ENCODE results near the gene GTF3C6.
"Not testable (repeated sequence)": the region's sequence is repeated elsewhere in the genome, so short reads cannot be mapped to it uniquely, and the experiment has no call there.

The GTF3C6 gene, protein sequence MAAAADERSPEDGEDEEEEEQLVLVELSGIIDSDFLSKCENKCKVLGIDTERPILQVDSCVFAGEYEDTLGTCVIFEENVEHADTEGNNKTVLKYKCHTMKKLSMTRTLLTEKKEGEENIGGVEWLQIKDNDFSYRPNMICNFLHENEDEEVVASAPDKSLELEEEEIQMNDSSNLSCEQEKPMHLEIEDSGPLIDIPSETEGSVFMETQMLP

DNA sequence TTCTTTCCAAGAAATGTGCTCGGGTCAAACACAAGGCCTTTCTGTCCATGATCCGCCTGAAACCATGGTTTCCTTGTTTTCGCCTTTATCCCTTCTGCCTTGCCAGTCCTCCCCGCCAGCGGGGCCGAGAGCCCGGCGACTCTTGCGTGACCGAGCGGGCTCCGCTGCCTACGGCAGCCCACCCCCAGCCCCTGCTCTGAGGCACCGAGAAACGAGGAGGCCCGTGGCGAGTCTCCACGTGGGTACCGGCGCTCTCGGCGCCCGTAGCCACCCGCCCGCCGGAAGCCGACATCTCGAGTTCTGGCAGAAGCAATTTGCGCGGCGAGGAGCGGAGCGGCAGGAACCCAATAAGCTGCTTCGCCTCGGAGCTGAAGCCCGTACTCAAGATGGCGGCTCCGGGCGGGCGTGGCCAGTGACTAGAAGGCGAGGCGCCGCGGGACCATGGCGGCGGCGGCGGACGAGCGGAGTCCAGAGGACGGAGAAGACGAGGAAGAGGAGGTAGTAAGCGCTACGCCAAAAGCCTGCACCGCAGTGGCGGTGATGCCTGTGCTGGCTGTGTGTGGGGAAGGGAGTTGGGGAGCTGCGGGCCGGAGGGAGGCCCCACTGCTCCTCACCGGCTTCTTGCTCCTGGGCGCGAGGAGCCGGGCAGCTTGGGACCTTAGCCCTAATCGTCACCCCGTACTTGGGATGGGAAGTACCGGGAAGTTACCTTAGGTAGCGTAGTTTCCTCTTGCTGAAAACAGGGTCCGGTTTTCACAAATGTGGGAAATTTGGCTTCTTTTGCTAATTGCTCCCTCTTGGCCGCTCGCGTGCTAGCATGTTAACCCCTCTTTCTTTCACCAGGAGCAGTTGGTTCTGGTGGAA, at the start of gene GTF3C6:
Gene GTF3C6, plus strand, starts transcription at position 378 of the 864 bp plus-strand sequence. Its CDS starts 64 bp downstream, at position 442.
- in situ Hi-C loops (cut with HindIII; ENCODE audit: low sequenced_read_pairs) = loop anchor here (5.0 to 10.0 kb wide), 2 partner anchors 81 to 424 kb away; no protein-coding TSS in a partner anchor

DNA sequence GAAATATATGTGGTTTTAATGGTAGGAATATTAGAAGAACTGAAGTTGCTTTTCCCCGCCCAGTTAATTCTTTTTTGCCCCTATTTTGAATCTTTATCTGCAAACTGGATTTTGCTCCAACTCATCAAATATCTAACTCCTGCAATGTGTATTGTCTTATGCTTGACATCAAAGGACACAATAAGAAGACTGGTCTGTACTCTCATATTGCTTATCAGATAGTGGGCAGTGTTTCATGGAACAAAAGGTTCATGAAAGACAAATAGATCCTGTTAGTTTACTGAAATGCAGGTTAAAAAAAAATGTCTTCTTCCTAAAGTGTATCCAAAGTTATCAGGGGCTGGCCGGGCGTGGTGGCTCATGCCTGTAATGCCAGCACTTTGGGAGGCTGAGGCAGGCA, 27.7 kb upstream of the GTF3C6 start:
- in situ Hi-C loops (cut with HindIII; ENCODE audit: low sequenced_read_pairs) = no loop called here

DNA sequence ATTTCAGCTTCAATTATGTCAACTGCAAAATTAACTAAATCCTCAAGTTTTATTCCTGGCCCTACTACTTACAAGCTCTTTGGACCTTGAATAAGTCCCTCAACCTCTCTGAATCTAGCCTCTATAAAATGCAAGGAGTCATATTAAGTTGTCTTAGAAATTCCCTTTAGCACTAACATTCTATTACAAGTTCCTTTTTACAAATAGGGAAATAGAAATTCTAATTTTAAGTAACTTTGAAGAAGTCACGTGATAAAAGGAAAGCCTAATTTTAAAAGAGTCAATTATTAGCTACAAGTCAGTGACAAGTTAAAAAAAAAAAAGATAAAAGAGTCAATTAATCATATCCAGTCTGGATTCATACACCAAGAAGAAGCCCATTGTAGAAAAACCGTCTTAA, 24.6 kb upstream of the GTF3C6 start:
- in situ Hi-C loops (cut with HindIII; ENCODE audit: low sequenced_read_pairs) = no loop called here

DNA sequence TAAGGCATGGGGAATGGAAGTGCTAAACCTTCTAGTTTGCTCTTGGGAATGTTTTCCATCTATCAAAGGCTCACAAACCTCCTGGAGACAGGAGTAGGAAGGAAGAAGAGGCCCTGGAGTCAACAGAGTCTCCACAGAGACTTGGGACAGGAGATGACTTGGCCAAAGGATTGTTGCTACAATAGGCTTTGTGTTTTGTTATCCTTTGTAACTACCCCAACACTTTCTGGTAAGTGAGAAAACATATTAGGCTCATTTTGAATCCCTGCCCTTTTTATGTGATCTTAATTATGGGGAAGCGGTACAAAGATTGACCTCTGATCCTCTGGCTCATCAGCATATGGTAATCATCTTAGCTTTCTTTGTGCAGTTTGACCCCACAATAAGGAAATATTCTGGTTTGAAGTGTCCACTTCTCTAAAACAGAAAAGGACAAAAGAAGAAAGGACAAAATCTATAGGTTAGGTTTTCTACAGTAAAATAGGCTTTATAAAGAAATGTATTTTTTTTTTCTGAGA, 24.1 kb upstream of the GTF3C6 start:
- in situ Hi-C loops (cut with HindIII; ENCODE audit: low sequenced_read_pairs) = no loop called here

DNA sequence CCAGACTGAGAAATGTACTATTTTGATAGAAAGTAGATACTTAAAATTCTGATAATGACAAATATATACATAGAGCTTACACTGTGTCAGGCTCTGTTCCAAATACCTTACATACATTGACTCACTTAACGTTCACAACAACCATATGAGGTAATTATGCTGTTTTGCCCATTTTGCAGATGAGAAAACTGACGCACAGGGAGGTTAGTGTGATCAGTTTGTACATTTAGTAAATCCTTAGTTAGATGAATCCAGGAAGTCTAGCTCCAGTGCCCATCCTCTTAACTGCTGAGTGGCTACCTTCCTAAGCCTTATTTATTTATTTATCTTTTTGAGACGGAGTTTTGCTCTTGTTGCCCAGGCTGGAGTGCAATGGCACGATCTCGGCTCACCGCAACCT, 23.3 kb upstream of the GTF3C6 start:
- in situ Hi-C loops (cut with HindIII; ENCODE audit: low sequenced_read_pairs) = no loop called here

DNA sequence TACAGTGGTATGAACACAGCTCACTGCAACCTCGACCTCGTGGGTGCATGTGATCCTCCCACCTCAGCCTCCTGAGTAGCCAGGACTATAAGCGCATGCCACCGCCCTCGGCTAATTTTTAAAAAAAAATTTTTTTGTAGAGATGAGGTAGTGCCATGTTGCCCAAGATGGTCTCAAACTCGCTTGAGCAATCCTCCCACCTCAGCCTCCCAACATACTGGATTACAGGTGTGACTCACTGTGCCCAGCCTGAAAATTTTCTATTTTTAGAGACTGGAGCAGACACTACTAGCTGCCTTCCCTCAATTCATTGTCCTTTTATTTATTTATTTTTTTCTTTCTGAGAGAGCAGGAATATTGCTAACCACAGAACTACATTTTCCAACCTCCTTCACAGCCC, 20.3 kb upstream of the GTF3C6 start:
- in situ Hi-C loops (cut with HindIII; ENCODE audit: low sequenced_read_pairs) = no loop called here

DNA sequence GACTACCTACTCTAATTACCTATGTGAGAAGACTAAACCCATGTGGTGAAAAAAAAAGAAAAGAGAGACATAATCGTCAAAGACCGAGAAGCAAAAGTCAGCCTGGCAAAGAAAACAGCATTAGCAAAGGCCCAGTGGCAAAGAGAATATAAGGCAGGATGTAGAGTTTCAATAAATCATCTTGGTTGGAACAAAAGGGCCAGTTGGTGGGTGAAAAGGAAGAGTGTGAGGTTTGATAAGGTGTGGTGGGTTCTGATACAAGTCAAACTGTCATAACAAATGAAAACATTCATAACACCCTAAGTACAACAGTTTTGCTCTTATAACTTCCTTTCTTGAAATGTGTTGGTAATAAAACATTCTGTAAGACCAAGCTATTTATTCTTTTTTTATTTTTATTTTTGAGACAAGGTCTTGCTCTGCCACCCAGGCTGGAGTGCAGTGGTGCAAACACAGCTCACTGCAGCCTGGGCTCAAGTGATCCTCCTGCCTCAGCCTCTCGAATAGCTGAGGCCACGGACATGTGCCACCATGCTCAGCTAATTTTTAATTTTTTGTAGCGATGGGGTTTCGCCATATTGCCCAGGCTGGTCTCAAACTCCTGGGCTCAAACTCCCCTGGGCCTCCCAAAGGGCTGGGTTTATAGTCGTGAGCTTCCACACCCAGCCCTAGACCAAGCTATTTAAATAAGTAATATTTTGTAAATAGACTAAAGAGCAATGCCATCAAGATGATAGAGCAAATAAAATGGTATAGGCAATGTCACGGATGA, 18.9 kb upstream of the GTF3C6 start:
- in situ Hi-C loops (cut with HindIII; ENCODE audit: low sequenced_read_pairs) = no loop called here

DNA sequence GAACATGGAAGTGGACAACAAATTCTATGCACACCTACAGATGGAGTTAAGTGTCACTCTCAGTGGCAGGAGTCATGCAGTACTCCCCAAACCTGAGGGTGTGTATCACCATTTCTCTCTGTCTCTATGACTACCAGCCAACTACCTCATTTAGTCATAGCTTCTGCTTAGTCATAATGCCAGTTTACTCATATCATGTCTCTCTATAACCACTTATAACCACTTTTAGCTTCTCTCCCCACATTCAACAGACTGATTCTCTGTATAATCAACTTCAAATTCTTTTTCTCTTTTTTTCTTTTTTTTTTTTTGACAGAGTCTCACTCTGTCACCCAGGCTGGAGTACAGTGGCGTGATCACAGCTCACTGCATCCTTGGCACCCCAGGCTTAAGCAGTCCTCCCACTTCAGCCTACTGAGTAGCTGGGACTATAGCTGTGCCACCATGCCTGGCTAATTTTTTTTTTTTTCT, 13.8 kb upstream of the GTF3C6 start:
- in situ Hi-C loops (cut with HindIII; ENCODE audit: low sequenced_read_pairs) = no loop called here

DNA sequence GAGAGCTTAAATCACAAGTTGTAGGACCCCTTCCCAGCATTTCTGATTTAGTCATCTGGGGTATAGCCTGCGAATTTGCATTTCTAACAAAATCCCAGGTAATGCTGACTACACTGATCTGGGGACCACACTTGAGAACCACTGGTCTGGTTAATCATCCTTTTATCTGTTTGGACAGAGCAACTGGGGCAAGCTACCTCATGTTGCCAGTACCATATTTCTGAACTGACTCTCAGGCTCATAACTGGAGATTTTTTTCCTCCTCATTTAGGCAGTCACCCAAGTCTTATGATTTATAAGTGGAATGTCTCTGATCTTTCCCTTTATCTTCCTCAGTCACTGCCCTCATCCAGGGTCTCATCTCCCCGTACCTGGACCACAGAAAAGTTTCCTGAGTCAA, 12.0 kb upstream of the GTF3C6 start:
- in situ Hi-C loops (cut with HindIII; ENCODE audit: low sequenced_read_pairs) = no loop called here

DNA sequence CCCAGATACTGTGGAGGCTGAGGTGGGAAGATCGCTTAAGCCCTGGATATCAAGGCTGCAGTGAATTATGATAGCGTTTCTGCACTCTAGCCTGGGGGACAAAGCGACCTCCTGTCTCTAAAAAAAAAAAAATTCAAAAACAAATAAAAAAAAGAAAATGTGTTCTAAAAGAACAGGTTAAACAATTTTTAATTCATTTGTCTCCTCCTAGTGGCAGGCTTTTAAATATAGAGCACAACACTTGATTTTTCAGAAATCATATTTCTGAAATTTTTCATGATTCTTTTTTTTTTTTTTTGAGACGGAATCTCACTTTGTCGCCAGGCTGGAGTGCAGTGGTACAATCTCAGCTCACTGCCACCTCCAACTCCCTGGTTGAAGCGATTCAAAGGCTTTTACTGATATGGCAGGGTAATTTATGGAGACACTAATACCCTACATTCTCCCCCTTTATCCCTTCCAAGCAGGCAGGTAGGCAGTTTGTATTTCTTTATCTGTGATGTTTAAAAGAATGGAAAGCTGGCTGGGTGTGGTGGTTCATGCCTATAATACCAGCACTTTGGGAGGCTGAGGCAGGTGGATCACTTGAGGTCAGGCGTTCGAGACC, 8.7 kb upstream of the GTF3C6 start:
- in situ Hi-C loops (cut with HindIII; ENCODE audit: low sequenced_read_pairs) = loop anchor here (5.0 to 10.0 kb wide), 2 partner anchors 38 to 415 kb away; no protein-coding TSS in a partner anchor

DNA sequence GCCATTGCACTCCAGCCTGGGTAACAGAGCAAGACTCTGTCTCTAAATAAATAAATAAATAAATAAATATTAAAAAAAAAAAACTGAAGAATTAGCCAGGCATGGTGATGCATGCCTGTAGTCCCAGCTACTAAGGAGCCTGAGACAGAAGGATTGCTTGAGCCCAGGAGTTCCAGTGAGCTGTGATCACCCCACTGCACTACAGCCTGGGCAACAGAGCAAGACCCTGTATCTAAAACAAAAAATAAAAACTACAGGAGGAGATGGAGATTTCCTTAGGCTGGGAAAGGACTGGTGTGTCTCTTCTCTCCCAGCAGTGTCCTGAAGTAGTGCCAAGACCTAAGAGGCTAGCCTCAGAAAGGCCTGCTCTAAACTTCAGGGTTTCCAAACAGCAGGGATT, 8.1 kb upstream of the GTF3C6 start:
- in situ Hi-C loops (cut with HindIII; ENCODE audit: low sequenced_read_pairs) = loop anchor here (5.0 to 10.0 kb wide), 2 partner anchors 37 to 416 kb away; no protein-coding TSS in a partner anchor

DNA sequence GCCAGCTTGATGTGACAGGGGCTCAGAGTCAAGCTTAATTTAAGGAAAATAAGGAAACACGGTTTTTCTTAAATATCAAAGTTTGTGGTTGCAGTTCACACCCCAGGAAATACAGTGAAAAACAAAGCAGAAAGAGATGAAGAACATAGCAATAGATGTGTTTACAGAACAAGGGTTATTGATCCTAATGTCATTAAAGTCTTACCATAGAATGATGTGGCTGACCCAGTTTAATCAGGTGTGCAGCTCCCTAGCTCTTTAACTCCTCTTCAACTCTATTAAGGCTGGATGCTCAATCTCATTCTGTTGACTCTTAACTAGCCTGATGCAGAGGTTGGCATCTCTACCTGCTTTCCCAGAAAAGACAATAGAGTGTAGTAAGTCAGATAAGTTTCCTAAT, 7.5 kb upstream of the GTF3C6 start:
- in situ Hi-C loops (cut with HindIII; ENCODE audit: low sequenced_read_pairs) = loop anchor here (5.0 to 10.0 kb wide), 2 partner anchors 36 to 416 kb away; no protein-coding TSS in a partner anchor

DNA sequence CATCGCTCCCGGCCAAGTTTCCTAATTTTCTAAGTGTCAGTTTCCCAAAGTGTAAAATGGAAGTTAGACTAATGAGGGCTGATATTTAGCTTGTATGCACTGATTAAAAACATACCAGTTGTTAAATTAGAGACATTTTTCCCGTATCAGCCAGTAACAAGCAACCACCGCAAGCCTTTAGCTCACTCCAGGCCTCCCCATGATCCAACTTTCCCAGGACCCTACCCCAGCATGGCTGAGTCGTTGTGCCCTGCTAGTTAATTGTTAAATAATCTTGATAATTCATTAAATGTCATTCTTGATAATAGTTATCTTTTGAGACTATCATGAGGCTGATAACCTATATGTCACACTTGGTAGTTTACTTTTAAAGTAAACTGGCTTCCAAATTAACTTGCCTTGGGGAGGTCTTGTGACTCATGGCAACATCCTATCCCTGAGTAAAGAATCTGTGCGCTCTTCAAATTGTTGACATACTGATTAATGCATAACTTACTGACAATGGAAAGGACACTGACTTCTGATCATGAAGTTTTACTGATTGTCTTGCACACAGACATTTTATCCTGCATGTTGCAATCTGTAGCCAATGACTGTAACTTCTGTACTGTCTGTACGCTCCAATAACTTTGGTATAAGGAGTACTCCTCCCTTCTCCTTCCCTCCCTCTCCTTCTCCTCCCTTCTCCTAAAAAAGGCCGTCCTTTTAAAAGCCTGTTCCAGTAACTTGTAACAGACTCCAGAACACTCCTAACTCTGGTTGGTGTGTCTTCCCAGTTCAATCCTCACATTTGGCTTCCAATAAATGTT, 6.3 kb upstream of the GTF3C6 start:
- in situ Hi-C loops (cut with HindIII; ENCODE audit: low sequenced_read_pairs) = loop anchor here (5.0 to 10.0 kb wide), 2 partner anchors 35 to 417 kb away; no protein-coding TSS in a partner anchor

DNA sequence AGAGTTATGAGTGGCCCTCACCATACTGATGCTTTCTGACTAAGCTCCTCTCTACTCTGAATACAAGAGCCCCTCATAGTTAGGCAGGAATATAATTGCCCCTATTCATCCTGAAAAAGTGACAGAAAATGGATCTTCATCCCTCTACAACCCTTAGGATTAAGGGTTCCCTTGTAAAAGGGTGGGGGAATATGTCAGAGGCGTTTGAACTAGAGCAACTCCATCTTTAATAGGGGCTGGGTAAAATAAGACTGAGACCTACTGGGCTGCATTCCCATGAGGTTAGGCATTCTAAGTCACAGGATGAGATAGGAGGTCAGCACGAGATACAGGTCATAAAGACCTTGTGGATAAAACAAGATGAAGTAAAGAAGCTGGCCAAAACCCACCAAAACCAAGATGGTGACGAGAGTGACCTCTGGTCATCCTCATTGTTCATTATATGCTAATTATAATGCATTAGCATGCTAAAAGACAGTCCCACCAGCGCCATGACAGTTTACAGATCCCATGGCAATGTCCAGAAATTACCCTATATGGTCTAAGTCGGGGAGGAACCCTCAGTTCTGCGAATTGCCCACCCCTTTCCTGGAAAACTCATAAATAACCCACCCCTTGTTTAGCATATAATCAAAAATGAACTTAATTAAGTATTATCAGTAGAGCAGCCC, 4.7 kb upstream of the GTF3C6 start:
- in situ Hi-C loops (cut with HindIII; ENCODE audit: low sequenced_read_pairs) = loop anchor here (5.0 to 10.0 kb wide), 2 partner anchors 34 to 419 kb away; no protein-coding TSS in a partner anchor

DNA sequence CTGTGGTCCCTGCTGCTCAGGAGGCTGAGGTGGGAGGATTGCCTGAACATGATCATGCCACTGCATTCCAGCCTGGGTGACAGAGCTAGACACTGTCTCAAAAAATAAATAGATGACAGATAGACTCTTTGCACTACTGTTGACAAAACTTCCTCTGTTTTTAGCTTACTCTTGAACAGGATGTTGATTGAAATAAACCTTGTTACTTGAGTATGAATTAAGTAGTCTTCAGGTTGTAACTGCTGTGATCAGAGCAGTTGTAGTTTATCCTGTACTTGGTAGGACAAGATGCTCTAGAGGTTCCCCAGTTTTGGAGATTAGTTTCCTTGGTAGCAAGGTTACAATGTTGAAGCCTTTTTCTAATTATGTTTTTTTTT, 1.5 kb downstream of the GTF3C6 start:
- in situ Hi-C loops (cut with HindIII; ENCODE audit: low sequenced_read_pairs) = no loop called here

DNA sequence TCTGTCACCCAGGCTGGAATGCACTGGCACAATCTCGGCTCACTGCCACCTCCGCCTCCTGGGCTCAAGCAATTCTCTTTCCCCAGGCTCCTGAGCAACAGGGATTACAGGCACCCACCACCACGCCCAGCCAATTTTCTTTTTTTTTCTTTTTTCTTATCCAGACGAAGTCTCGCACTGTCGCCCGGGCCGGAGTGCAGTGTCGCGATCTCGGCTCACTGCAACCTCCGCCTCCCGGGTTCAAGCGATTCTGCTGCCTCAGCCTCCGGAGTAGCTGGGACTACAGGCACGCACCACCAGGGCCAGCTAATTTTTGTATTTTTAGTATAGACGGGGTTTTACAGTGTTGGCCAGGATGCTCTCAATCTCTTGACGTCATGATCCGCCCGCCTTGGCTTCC, 4.1 kb downstream of the GTF3C6 start:
- in situ Hi-C loops (cut with HindIII; ENCODE audit: low sequenced_read_pairs) = not testable (repeated sequence)

DNA sequence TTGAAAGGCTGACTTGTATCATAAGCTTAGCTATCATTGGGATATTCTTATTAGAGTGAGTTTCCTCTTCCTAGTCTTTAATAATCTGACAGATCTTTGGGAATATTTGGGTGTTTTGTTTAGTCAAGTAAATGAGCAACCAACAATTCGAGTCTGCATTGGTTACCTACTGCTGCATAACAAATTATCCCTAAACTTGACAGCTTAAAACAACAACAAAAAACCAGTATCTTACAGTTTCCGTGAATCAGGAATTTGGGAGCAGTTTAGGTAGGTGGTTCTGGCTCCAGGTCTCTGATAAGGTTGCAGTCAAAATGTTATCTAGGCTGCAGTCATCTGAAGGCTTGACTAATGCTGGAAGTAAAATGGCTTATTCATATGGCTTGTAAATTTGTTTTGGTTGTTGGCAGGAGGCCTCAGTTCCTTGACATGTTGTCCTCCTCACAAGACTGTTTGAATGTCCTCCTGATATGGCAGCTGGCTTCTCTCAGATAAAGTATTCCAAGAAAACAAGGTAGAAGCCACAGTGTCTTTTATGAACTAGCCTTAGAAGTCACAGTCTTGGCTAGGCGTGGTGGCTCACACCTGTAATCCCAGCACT, 7.2 kb downstream of the GTF3C6 start:
- in situ Hi-C loops (cut with HindIII; ENCODE audit: low sequenced_read_pairs) = no loop called here

DNA sequence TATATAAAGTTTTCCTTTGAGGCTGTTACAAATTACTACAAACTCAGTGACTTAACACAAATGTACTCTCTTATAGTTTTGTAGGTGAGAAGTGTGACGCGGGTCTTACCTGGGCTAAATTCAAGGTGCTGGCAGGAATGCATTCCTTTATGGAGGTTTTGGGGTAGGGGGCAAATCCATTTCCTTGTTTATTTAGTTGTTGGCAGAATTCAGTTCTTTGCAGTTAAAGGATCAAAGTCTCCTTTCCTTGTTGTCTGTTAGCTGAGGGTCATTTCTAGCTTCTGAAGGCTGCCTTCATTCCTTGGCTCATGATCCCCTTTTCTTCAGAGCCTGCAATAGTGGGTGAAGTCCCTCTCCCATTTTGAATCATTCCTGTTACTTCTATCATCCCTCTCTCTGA, 10.2 kb downstream of the GTF3C6 start:
- in situ Hi-C loops (cut with HindIII; ENCODE audit: low sequenced_read_pairs) = not testable (repeated sequence)

DNA sequence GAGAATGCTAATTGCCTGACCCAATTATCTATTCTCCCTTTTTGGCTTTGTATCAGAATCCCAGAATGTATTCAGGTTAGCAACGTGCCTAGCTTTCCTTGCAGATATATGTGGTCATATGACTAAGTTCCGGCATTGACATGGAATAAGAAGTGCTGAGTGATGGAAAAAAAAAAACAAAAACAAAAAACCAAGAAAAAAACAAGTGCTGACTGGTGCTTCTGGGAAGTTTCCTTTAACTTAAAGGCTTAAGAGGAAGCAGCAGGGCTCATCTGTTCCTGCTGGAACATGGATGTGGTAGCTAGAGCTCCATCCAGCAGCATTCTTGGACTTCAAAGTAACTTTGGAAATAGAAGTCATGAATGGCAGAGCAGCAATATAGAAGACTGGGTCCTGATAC, 13.0 kb downstream of the GTF3C6 start:
- in situ Hi-C loops (cut with HindIII; ENCODE audit: low sequenced_read_pairs) = no loop called here
